Natural killer cell (primary cell): ENCODE results near the gene PCDHB6. TPM values are rescaled to one million over a fixed set of nuclear protein-coding genes. Genes with fewer than 3 reads are reported as not detected.
A peak's percentile ranks its signal among the peaks of the same experiment; 100 is the strongest.
"Not testable (repeated sequence)": the region's sequence is repeated elsewhere in the genome, so short reads cannot be mapped to it uniquely, and the experiment has no call there.

Source experiments
- ATAC-seq, 3 donors: fragments of 150-1000 bp in 2 of 3; fragments of 200-7000 bp in 1 of 3; cut with Tn5 transposase; 1 replicate in 1 of 3; 2 replicates in 2 of 3; pipeline ENCODE4 v1.10.0; 2021; ENCODE audit warnings: mild to moderate bottlenecking in 2 of 3, moderate library complexity in 2 of 3
- DNase-seq, 2 donors: peaks; one replicate each; pipeline versions ENCODE4 v3.0.0 to v3.0.0-alpha.2; 2013 to 2021; ENCODE audit warnings: mixed read lengths in 1 of 2
- H3K27ac ChIP-seq: one replicate; pipeline ENCODE4 v1.5.1; 2013; ENCODE audit warnings: mild to moderate bottlenecking, low read length
- H3K27me3 ChIP-seq: one replicate; pipeline ENCODE4 v1.6.1; 2013; ENCODE audit warnings: low read length; ENCODE audit not compliant: control insufficient read depth, insufficient read depth
- H3K36me3 ChIP-seq: one replicate; pipeline ENCODE4 v1.6.1; 2013; ENCODE audit warnings: low read length; ENCODE audit not compliant: control insufficient read depth, insufficient read depth
- H3K4me1 ChIP-seq: one replicate; pipeline ENCODE4 v1.6.1; 2013; ENCODE audit warnings: low read length; ENCODE audit not compliant: control insufficient read depth, insufficient read depth
- H3K4me3 ChIP-seq: one replicate; pipeline ENCODE4 v1.5.1; 2013; ENCODE audit warnings: low read length
- H3K9me3 ChIP-seq: one replicate; pipeline ENCODE4 v1.6.1; 2013; ENCODE audit warnings: low read length; ENCODE audit not compliant: control insufficient read depth, insufficient read depth
- H3K27ac Mint-ChIP-seq, 2 donors: one replicate each; pipeline ENCODE4 v1.8.0; 2022; ENCODE audit warnings: mild to moderate bottlenecking in 2 of 2, mixed read lengths in 2 of 2, moderate library complexity in 1 of 2
- H3K27me3 Mint-ChIP-seq, 2 donors: one replicate each; pipeline ENCODE4 v1.8.0; 2022; ENCODE audit warnings: low read depth in 2 of 2, mixed read lengths in 2 of 2
- H3K36me3 Mint-ChIP-seq: one replicate; pipeline ENCODE4 v1.8.0; 2022; ENCODE audit warnings: mixed read lengths
- H3K4me1 Mint-ChIP-seq, 2 donors: one replicate each; pipeline ENCODE4 v1.8.0; 2022; ENCODE audit warnings: mixed read lengths in 2 of 2
- H3K4me3 Mint-ChIP-seq: one replicate; pipeline ENCODE4 v1.8.0; 2022; ENCODE audit warnings: mild to moderate bottlenecking, moderate library complexity, mixed read lengths
- H3K9me3 Mint-ChIP-seq, 2 donors: one replicate each; pipeline ENCODE4 v1.8.0; 2022; ENCODE audit warnings: mixed read lengths in 2 of 2
- CTCF ChIP-seq: fragments of 200-600 bp; IDR thresholded peaks from one replicate; pipeline ENCODE4 v1.8.0; 2022; ENCODE audit warnings: antibody characterized with exemption
- WGBS: methylation state at CpG from one replicate; pipeline ENCODE4 v1.1.7; 2013; ENCODE audit warnings: missing lambda C conversion rate; ENCODE audit not compliant: insufficient coverage; 5-methylcytosine and 5-hydroxymethylcytosine counted together
- intact Hi-C: fragments of 100-400 bp; cut with micrococcal nuclease; formaldehyde crosslinking; loops from one replicate; pipeline ENCODE4 v1.14.2; 2022
- total RNA-seq, 4 donors: library from RNA; stranded (reverse); fragments of 120-200 nt in 1 of 4; gene quantifications; one replicate each; pipeline versions ENCODE4 v1.2.3 to v1.2.4, GENCODE V29; 2013 to 2022

The PCDHB6 gene
- total RNA-seq, 3 donors from 2014 or later (not counting 1 experiment from before 2014, with no cell fraction given), result not detected

DNA sequence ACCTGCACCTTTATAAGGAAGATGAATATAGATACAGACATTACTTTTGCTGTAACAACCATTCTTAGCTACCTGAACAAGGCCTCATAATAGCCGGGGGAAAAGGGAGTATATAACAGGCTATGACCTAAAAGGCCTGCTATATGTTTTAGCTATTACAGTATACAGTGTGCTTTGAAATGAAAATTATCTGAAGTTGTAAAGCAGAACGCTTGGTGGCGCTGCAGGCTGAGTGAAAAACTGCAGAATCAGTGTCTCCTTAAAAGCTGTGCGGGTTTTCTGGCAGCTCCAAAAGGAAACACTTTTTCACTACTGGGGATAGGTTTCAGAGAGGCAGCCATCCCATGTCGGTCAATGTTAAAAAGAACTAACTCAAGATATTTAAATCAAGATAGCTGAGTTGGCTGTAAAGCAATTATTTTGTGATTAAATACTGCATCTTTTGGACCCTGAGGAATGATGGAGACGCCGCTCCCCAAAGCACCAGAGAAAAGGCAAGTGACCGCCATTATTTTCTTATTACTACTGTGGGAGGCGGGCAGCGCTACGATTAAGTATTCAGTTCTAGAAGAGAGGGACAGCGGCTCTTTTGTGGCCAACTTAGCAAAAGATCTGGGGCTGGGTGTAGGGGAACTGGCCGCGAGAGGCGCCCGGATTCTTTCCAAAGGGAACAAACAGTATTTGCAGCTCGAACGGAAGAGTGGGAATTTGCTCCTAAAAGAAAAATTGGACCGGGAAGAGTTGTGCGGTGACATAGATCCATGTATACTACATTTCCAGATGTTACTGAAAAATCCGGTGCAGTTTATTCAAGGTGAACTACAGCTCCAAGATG, 5.9 kb downstream of the PCDHB6 start:
- H3K4me3 Mint-ChIP-seq, result no peak overlapping the region
- peaks cover 0 to 19% of the 10 kb centered on the region in 2 donors for H3K27me3 Mint-ChIP-seq
- peaks cover 24% of the 10 kb centered on the region for H3K36me3 Mint-ChIP-seq
- 38% methylated on average over 20 of the region's 21 CpGs for WGBS
- peaks cover 5 to 6% of the 10 kb centered on the region in 2 donors for H3K9me3 Mint-ChIP-seq
- H3K27ac Mint-ChIP-seq, result no peak overlapping the region
- H3K4me1 ChIP-seq, result no peaks in the 10 kb centered on the region
- intact Hi-C loops, result no loop called here
- no peak overlapping the region for H3K4me3 ChIP-seq
- peaks cover 16% of the 10 kb centered on the region for H3K9me3 ChIP-seq
- no peaks in the 10 kb centered on the region for H3K36me3 ChIP-seq
- no peak overlapping the region for H3K27ac ChIP-seq
- H3K4me1 Mint-ChIP-seq, result no peaks in the 10 kb centered on the region
- ATAC-seq (no peak), DNase-seq (no peak)
- no peak for TF ChIP-seq CTCF
- peaks cover 6% of the 10 kb centered on the region for H3K27me3 ChIP-seq

GRCh38 chr5:141157356-141157755, 7.5 kb downstream of the PCDHB6 start:
- 41% methylated on average over 29 of the region's 38 CpGs for WGBS
- H3K4me1 ChIP-seq, H3K4me1 Mint-ChIP-seq, H3K27ac ChIP-seq, H3K9me3 Mint-ChIP-seq, H3K36me3 ChIP-seq, H3K4me3 ChIP-seq, DNase-seq, H3K27ac Mint-ChIP-seq, H3K27me3 ChIP-seq, intact Hi-C loops, H3K4me3 Mint-ChIP-seq, ATAC-seq: not testable (repeated sequence)
- peaks cover 0 to 16% of the 10 kb centered on the region in 2 donors for H3K27me3 Mint-ChIP-seq
- peaks cover 12% of the 10 kb centered on the region for H3K9me3 ChIP-seq
- peaks cover 24% of the 10 kb centered on the region for H3K36me3 Mint-ChIP-seq

DNA sequence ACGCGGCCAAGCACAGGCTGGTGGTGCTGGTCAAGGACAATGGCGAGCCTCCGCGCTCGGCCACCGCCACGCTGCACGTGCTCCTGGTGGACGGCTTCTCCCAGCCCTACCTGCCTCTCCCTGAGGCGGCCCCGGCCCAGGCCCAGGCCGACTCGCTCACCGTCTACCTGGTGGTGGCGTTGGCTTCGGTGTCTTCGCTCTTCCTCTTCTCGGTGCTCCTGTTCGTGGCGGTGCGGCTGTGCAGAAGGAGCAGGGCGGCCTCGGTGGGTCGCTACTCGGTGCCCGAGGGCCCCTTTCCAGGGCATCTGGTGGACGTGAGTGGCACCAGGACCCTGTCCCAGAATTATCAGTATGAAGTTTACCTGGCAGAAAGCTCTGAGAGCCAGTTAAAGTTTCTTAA, 8.0 kb downstream of the PCDHB6 start:
- peaks cover 0 to 15% of the 10 kb centered on the region in 2 donors for H3K27me3 Mint-ChIP-seq
- intact Hi-C loops, H3K4me3 Mint-ChIP-seq, H3K27ac ChIP-seq, H3K4me3 ChIP-seq, DNase-seq, H3K9me3 Mint-ChIP-seq, H3K36me3 ChIP-seq, H3K27ac Mint-ChIP-seq, ATAC-seq, H3K27me3 ChIP-seq, H3K4me1 ChIP-seq, H3K4me1 Mint-ChIP-seq: not testable (repeated sequence)
- WGBS, result 45% methylated on average over 19 of the region's 28 CpGs
- peaks cover 22% of the 10 kb centered on the region for H3K36me3 Mint-ChIP-seq
- H3K9me3 ChIP-seq, result peaks cover 12% of the 10 kb centered on the region

GRCh38 chr5:141172381-141173204, 22.7 kb downstream of the PCDHB6 start, which contains the start of gene PCDHB7:
Gene PCDHB7 (plus strand): TSS chr5:141172644. CDS start chr5:141172836, 192 bp downstream.
- ATAC-seq, result no peak
- peak in 1 of 2 donors; percentile 48 for DNase-seq
- peaks cover 2 to 9% of the 10 kb centered on the region in 2 donors for H3K9me3 Mint-ChIP-seq
- Histone ChIP-seq H3K9me3 (peaks cover 6% of the 10 kb centered on the region), H3K36me3 (no peaks in the 10 kb centered on the region), H3K27ac (no peak within 1 kb of the TSS), H3K27me3 (no peaks in the 10 kb centered on the region), H3K4me1 (no peaks in the 10 kb centered on the region), H3K4me3 (no peak within 1 kb of the TSS)
- H3K36me3 Mint-ChIP-seq, result no peaks in the 10 kb centered on the region
- H3K27ac Mint-ChIP-seq, result no peak within 1 kb of the TSS
- H3K27me3 Mint-ChIP-seq, result peaks cover 0 to 11% of the 10 kb centered on the region in 2 donors
- WGBS, result 40% methylated on average over 19 of the region's 20 CpGs
- no peaks in the 10 kb centered on the region for H3K4me1 Mint-ChIP-seq
- TF ChIP-seq CTCF, result no peak
- H3K4me3 Mint-ChIP-seq, result no peak within 1 kb of the TSS
- intact Hi-C loops, result no loop called here

- H3K36me3 Mint-ChIP-seq, H3K4me1 ChIP-seq, H3K27me3 ChIP-seq, H3K4me3 Mint-ChIP-seq, intact Hi-C loops, H3K36me3 ChIP-seq, DNase-seq, H3K27ac Mint-ChIP-seq, H3K9me3 ChIP-seq, H3K9me3 Mint-ChIP-seq, H3K4me3 ChIP-seq, ATAC-seq, H3K4me1 Mint-ChIP-seq, H3K27ac ChIP-seq: not testable (repeated sequence)
- 50% methylated on average over 77 of the region's 79 CpGs for WGBS
- H3K27me3 Mint-ChIP-seq, result peaks cover 0 to 11% of the 10 kb centered on the region in 2 donors
Observed at GRCh38 chr5:141174291-141175104, 24.6 kb downstream of the PCDHB6 start.
